Measurements from ENCODE around the gene SUPT4H1.

DNA sequence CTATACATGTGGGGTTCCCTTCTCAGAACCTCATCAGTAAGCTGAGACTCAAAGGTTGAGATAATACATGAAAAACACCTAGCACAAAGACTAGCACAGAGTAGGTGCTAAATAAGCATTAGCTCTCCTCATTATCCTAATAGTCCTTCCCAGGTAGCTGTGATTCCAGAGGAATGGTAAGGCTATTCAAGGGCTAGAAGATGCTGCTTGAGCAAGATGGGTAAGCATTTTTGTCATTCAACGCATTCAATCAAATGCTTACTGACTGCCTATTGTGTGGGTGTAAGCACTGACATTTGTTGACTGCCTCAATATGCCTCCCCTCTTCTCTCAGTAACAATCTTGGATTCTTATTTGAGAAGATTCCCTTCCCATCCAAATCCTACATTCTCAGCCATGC, 4.0 kb downstream of the SUPT4H1 start:
- TF ChIP-seq TAF1 (IDR thresholded peaks at IDR 0.05; ENCODE audit: borderline replicate concordance, insufficient read depth, low read length): no peak
- TF ChIP-seq POLR2AphosphoS5 (IDR thresholded peaks at IDR 0.05; ENCODE audit: low read depth, low read length): no peak
- TF ChIP-seq, protein P1, sequence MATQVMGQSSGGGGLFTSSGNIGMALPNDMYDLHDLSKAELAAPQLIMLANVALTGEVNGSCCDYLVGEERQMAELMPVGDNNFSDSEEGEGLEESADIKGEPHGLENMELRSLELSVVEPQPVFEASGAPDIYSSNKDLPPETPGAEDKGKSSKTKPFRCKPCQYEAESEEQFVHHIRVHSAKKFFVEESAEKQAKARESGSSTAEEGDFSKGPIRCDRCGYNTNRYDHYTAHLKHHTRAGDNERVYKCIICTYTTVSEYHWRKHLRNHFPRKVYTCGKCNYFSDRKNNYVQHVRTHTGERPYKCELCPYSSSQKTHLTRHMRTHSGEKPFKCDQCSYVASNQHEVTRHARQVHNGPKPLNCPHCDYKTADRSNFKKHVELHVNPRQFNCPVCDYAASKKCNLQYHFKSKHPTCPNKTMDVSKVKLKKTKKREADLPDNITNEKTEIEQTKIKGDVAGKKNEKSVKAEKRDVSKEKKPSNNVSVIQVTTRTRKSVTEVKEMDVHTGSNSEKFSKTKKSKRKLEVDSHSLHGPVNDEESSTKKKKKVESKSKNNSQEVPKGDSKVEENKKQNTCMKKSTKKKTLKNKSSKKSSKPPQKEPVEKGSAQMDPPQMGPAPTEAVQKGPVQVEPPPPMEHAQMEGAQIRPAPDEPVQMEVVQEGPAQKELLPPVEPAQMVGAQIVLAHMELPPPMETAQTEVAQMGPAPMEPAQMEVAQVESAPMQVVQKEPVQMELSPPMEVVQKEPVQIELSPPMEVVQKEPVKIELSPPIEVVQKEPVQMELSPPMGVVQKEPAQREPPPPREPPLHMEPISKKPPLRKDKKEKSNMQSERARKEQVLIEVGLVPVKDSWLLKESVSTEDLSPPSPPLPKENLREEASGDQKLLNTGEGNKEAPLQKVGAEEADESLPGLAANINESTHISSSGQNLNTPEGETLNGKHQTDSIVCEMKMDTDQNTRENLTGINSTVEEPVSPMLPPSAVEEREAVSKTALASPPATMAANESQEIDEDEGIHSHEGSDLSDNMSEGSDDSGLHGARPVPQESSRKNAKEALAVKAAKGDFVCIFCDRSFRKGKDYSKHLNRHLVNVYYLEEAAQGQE (IDR thresholded peaks at IDR 0.05; ENCODE audit: insufficient read depth in 1 of 2, low read depth in 2 of 2, low read length in 2 of 2): no peak
